GM12891 (cell line): ENCODE data around the gene MAPT.

Experiments used
- PAX5 ChIP-seq: IDR thresholded peaks from 2 replicates; pipeline ENCODE4 v1.6.1; 2011; ENCODE audit warnings: low read length, moderate library complexity, mild to moderate bottlenecking; ENCODE audit not compliant: insufficient read depth, severe bottlenecking
- POLR2A ChIP-seq: IDR thresholded peaks from 2 replicates; pipeline ENCODE4 v1.6.1; 2011; ENCODE audit warnings: low read depth, low read length, control low read depth
- POLR2AphosphoS5 ChIP-seq: IDR thresholded peaks from 2 replicates; pipeline ENCODE4 v1.6.1; 2011; ENCODE audit warnings: low read depth, low read length, control low read depth
- POU2F2 ChIP-seq: IDR thresholded peaks from 2 replicates; pipeline ENCODE4 v1.6.1; 2011; ENCODE audit warnings: low read depth, mild to moderate bottlenecking, control low read depth, low read length, moderate library complexity
- SPI1 ChIP-seq: IDR thresholded peaks from 2 replicates; pipeline ENCODE4 v1.6.1; 2011; ENCODE audit warnings: low read depth, low read length, control low read depth
- TAF1 ChIP-seq: IDR thresholded peaks from 2 replicates; pipeline ENCODE4 v1.6.1; 2011; ENCODE audit warnings: low read depth, low read length, control low read depth

GRCh38 chr17:46063241-46063640 lies 168.9 kb downstream of the MAPT start:
- TF ChIP-seq POLR2AphosphoS5 (no peak), SPI1 (no peak), TAF1 (no peak), POLR2A (no peak), PAX5 (no peak), POU2F2 (no peak)
